Upper lobe of left lung (tissue), 4 donors: ENCODE results near the gene BLCAP.

ENCODE experiments used
- EP300 ChIP-seq, 4 donors: sonication (generic); formaldehyde crosslinking; IDR thresholded peaks; one replicate each; pipeline ENCODE4 v1.5.1; 2017; ENCODE audit warnings: antibody characterized with exemption in 4 of 4, control low read depth in 2 of 4
- TF ChIP-seq, protein P1 (sequence below), 6 experiments: fragments of 450-650 bp in 4 of 6; fragments of 200-600 bp in 2 of 6; sonication (generic) in 2 of 6; IDR thresholded peaks; one replicate each; pipeline ENCODE4 v1.5.1; 2016 to 2019; ENCODE audit warnings: antibody characterized with exemption in 6 of 6

DNA sequence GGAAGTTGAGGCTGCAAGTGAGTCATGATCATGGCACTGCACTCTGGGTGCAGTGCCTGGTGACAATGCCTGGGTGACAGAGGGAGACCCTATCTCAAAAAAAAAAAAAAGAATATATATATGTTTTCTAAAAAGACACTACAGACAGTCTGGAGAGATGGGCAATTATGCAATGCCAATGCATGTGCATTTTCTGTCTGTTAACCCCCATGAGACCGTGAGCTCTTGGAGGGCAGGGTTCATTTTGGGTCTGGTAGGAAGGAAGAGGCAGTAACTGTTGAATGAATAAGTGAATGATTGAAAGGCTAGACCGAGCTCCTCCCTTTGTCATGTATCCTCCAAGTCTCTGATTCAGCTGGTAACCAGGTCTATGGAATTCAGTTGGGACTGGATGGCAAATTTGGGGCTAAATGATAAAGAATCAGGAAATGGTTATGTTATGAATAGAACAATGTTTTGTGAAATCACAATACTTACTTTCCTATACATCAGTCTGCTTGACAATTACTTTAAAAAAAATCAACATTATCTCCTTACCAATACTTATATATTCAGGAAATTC is 5.6 kb upstream of the BLCAP start:
- no peak for TF ChIP-seq EP300 (IDR thresholded peaks at IDR 0.05)
- TF ChIP-seq, protein P1, sequence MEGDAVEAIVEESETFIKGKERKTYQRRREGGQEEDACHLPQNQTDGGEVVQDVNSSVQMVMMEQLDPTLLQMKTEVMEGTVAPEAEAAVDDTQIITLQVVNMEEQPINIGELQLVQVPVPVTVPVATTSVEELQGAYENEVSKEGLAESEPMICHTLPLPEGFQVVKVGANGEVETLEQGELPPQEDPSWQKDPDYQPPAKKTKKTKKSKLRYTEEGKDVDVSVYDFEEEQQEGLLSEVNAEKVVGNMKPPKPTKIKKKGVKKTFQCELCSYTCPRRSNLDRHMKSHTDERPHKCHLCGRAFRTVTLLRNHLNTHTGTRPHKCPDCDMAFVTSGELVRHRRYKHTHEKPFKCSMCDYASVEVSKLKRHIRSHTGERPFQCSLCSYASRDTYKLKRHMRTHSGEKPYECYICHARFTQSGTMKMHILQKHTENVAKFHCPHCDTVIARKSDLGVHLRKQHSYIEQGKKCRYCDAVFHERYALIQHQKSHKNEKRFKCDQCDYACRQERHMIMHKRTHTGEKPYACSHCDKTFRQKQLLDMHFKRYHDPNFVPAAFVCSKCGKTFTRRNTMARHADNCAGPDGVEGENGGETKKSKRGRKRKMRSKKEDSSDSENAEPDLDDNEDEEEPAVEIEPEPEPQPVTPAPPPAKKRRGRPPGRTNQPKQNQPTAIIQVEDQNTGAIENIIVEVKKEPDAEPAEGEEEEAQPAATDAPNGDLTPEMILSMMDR (IDR thresholded peaks at IDR 0.05) = no peak
